Measurements from ENCODE around the gene PSMB7.

PSMB7 gene

GRCh38 chr9:124415102-124415851, at the start of gene PSMB7:
PSMB7 (minus strand) TSS chr9:124415442; CDS start chr9:124415425, 17 bp downstream.
- DNase-seq, result peak; percentile 97

- no peak for DNase-seq
Observed at GRCh38 chr9:124462739-124463138, 47.5 kb upstream of the PSMB7 start.

- no peak for DNase-seq
Observed at GRCh38 chr9:124458441-124458840, 43.2 kb upstream of the PSMB7 start.

- DNase-seq, result no peak
Observed at GRCh38 chr9:124457887-124458431, 42.7 kb upstream of the PSMB7 start.

GRCh38 chr9:124457079-124457886, 42.0 kb upstream of the PSMB7 start:
- DNase-seq, result no peak

- DNase-seq, result no peak
Observed at GRCh38 chr9:124456341-124457078, 41.3 kb upstream of the PSMB7 start.

GRCh38 chr9:124455820-124456219, 40.6 kb upstream of the PSMB7 start:
- no peak for DNase-seq

- DNase-seq, result no peak
Observed at GRCh38 chr9:124454791-124455443, 39.7 kb upstream of the PSMB7 start.

GRCh38 chr9:124454296-124454695, 39.1 kb upstream of the PSMB7 start:
- no peak for DNase-seq

GRCh38 chr9:124453586-124454191, 38.4 kb upstream of the PSMB7 start:
- DNase-seq, result no peak

- no peak for DNase-seq
Observed at GRCh38 chr9:124452841-124453585, 37.8 kb upstream of the PSMB7 start.

GRCh38 chr9:124452326-124452725, 37.1 kb upstream of the PSMB7 start:
- DNase-seq, result no peak

- no peak for DNase-seq
Observed at GRCh38 chr9:124450931-124451661, 35.9 kb upstream of the PSMB7 start.

- DNase-seq, result peak; percentile 10
Observed at GRCh38 chr9:124450241-124450924, 35.1 kb upstream of the PSMB7 start, which contains the start of gene ADGRD2. ADGRD2 (plus strand) TSS chr9:124450451; CDS start chr9:124451667, 1,216 bp downstream.

- DNase-seq, result no peak
Observed at GRCh38 chr9:124449381-124450151, 34.3 kb upstream of the PSMB7 start.

GRCh38 chr9:124448019-124448418, 32.8 kb upstream of the PSMB7 start:
- DNase-seq, result no peak

GRCh38 chr9:124447297-124447661, 32.0 kb upstream of the PSMB7 start:
- no peak for DNase-seq

- no peak for DNase-seq
Observed at GRCh38 chr9:124444166-124444565, 28.9 kb upstream of the PSMB7 start.

GRCh38 chr9:124443625-124444024, 28.4 kb upstream of the PSMB7 start:
- DNase-seq, result no peak

All from activated CD4-positive, alpha-beta T cell treated with anti-CD3 and anti-CD28 coated beads, Interleukin-2, Interleukin-6, amounts not matched to agents 100 ng/mL and 50 ng/mL, durations not matched to agents 16 hours and 8 hours (primary cell).